Endothelial cell of umbilical vein (primary cell): ENCODE results near the gene CYP27A1. TPM values are rescaled to one million over a fixed set of nuclear protein-coding genes. Genes with fewer than 3 reads are reported as not detected.

ENCODE experiments used
- BruUV-seq: library from RNA; stranded (reverse); fragments of 400-500 nt; replicated peaks from 2 replicates; lab custom pipeline; 2021; lab: Mats Ljungman, UMichigan
- CTCF ChIA-PET: fragments of 300-600, 350-600 bp; sonication (Branson Sonifier 250); formaldehyde crosslinking; loops from one replicate; lab custom pipeline; 2021; ENCODE audit warnings: antibody characterized with exemption, inconsistent platforms; lab: Charles Lee
- POLR2A ChIA-PET: fragments of 300-600, 350-600 bp; sonication (Branson Sonifier 250); formaldehyde crosslinking; loops from one replicate; lab custom pipeline; 2021; ENCODE audit warnings: antibody characterized with exemption, inconsistent platforms; lab: Charles Lee
- DNase-seq: peaks from one replicate; pipeline ENCODE4 v3.0.0-alpha.2; 2011; ENCODE audit warnings: low read depth, low spot score
- FAIRE-seq: peaks from 2 replicates; lab custom pipeline; 2011; peaks lifted over from hg19 to GRCh38; lab: Jason Lieb, UNC
- H2AFZ ChIP-seq: 2 replicates; pipeline ENCODE4 v1.6.0; 2012; ENCODE audit warnings: low read depth, low read length, control low read depth, inconsistent platforms
- H3K27ac ChIP-seq: 2 replicates; pipeline ENCODE4 v1.5.1; 2011; ENCODE audit warnings: low read depth, mild to moderate bottlenecking, control low read depth, low read length, moderate library complexity; ENCODE audit not compliant: insufficient read depth
- H3K27me3 ChIP-seq, 2 experiments: 2 replicates each; pipeline versions ENCODE4 v1.6.0 to v1.6.1; 2011; ENCODE audit warnings: low read length in 2 of 2, mixed read lengths in 1 of 2; ENCODE audit not compliant: control insufficient read depth in 2 of 2, insufficient read depth in 2 of 2
- H3K36me3 ChIP-seq, 2 experiments: 2 replicates in 1 of 2; 3 replicates in 1 of 2; pipeline ENCODE4 v1.5.1; 2011; ENCODE audit warnings: low read length in 2 of 2, mild to moderate bottlenecking in 1 of 2, moderate library complexity in 1 of 2; ENCODE audit not compliant: control insufficient read depth in 2 of 2, insufficient read depth in 2 of 2; ENCODE audit errors: extremely low read depth in 1 of 2
- H3K4me1 ChIP-seq: 3 replicates; pipeline ENCODE4 v1.5.1; 2011; ENCODE audit warnings: mild to moderate bottlenecking, low read length; ENCODE audit not compliant: control insufficient read depth, insufficient read depth; ENCODE audit errors: extremely low read depth
- H3K4me2 ChIP-seq: 2 replicates; pipeline ENCODE4 v1.6.1; 2011; ENCODE audit warnings: low read length, control low read depth, mixed read lengths; ENCODE audit not compliant: insufficient read depth
- H3K4me3 ChIP-seq, 3 experiments: fragments of 200-600 bp in 1 of 3; sonication (generic), shearing (Covaris generic) in 1 of 3; replicated peaks in 1 of 3; 2 replicates each; pipeline ENCODE4 v1.5.1; 2011 to 2016; ENCODE audit warnings: control low read depth in 3 of 3, low read length in 3 of 3, mild to moderate bottlenecking in 2 of 3, inconsistent platforms in 1 of 3, low read depth in 1 of 3, moderate library complexity in 1 of 3; ENCODE audit not compliant: insufficient read depth in 1 of 3
- H3K79me2 ChIP-seq: 2 replicates; pipeline ENCODE4 v1.6.0; 2012; ENCODE audit warnings: low read length, inconsistent platforms; ENCODE audit not compliant: control insufficient read depth, insufficient read depth
- H3K9ac ChIP-seq: replicated peaks from 2 replicates; pipeline ENCODE3; 2011; ENCODE audit warnings: low read length, control low read depth; ENCODE audit not compliant: insufficient read depth; ENCODE audit errors: extremely low read depth
- H3K9me1 ChIP-seq: replicated peaks from 3 replicates; pipeline ENCODE4 v1.6.0; 2011; ENCODE audit warnings: mild to moderate bottlenecking, low read length; ENCODE audit not compliant: control insufficient read depth, insufficient read depth; ENCODE audit errors: extremely low read depth
- H3K9me3 ChIP-seq: replicated peaks from 2 replicates; pipeline ENCODE4 v1.5.1; 2012; ENCODE audit warnings: low read length, inconsistent platforms; ENCODE audit not compliant: control insufficient read depth, insufficient read depth
- H4K20me1 ChIP-seq: replicated peaks from 2 replicates; pipeline ENCODE3; 2011; ENCODE audit warnings: mild to moderate bottlenecking, low read length; ENCODE audit not compliant: control insufficient read depth, insufficient read depth; ENCODE audit errors: extremely low read depth
- CTCF ChIP-seq, 2 donors: IDR thresholded peaks; 1 replicate in 1 of 2; 2 replicates in 1 of 2; pipeline ENCODE4 v1.5.1; 2011; ENCODE audit warnings: low read length in 2 of 2, mild to moderate bottlenecking in 2 of 2, moderate library complexity in 2 of 2, control low read depth in 1 of 2, inconsistent platforms in 1 of 2, low read depth in 1 of 2; ENCODE audit not compliant: insufficient read depth in 1 of 2; ENCODE audit errors: extremely low read depth in 1 of 2
- EZH2 ChIP-seq: IDR thresholded peaks from 2 replicates; pipeline ENCODE4 v1.6.1; 2012; ENCODE audit warnings: borderline replicate concordance, low read depth, mild to moderate bottlenecking, moderate library complexity, low read length, inconsistent platforms; ENCODE audit not compliant: severe bottlenecking
- FOS ChIP-seq: IDR thresholded peaks from 2 replicates; pipeline ENCODE4 v1.6.1; 2011; ENCODE audit warnings: mild to moderate bottlenecking, low read length, moderate library complexity, borderline replicate concordance; ENCODE audit not compliant: insufficient read depth
- GATA2 ChIP-seq: IDR thresholded peaks from 2 replicates; pipeline ENCODE4 v1.7.0; 2011; ENCODE audit warnings: low read depth, mild to moderate bottlenecking, moderate library complexity, mixed read lengths, low read length; ENCODE audit not compliant: insufficient read length, insufficient read depth
- MYC ChIP-seq: IDR thresholded peaks from one replicate; pipeline ENCODE4 v1.6.1; 2011; ENCODE audit warnings: mild to moderate bottlenecking, low read depth, low read length
- POLR2A ChIP-seq: IDR thresholded peaks from 2 replicates; pipeline ENCODE4 v1.6.1; 2012; ENCODE audit warnings: low read depth, mild to moderate bottlenecking, control low read depth, low read length
- dilution Hi-C: fragments of 300-500 bp; cut with MboI; formaldehyde crosslinking; loops from one replicate; pipeline ENCODE4 v1.15.0; 2019; ENCODE audit warnings: low sequenced_read_pairs; ENCODE audit not compliant: extremely low pct_ligation_motif_present
- intact Hi-C: fragments of 100-400 bp; cut with micrococcal nuclease; formaldehyde crosslinking; loops from one replicate; pipeline ENCODE4 v1.10.0; 2022
- polyA plus RNA-seq, 4 experiments: library from polyadenylated mRNA; depleted of rRNA in 3 of 4; stranded (reverse) in 3 of 4; unstranded in 1 of 4; fragments of >200 nt; gene quantifications; 2 replicates each; pipeline versions ENCODE4 v1.2.1 to v1.2.3, GENCODE V29; 2011 to 2012; ENCODE audit warnings: missing spikeins in 1 of 4
- total RNA-seq: library from RNA; stranded (reverse); gene quantifications from 2 replicates; pipeline ENCODE4 v1.2.3, GENCODE V29; 2021

CYP27A1 gene
- total and polyA plus RNA-seq, 2 donors (not counting 3 experiments of a cell fraction or from before 2014, with no cell fraction given): 15.1 to 34.9 TPM

GRCh38 chr2:218859988-218860831 is 78.3 kb downstream of the CYP27A1 start:
- FAIRE-seq (no peak), DNase-seq (no peak)
- Histone ChIP-seq H2AFZ (no peak overlapping the region), H3K9me1 (no peaks in the 10 kb centered on the region), H3K27ac (no peak overlapping the region), H3K4me2 (no peak overlapping the region), H4K20me1 (no peaks in the 10 kb centered on the region), H3K79me2 (no peaks in the 10 kb centered on the region), H3K9ac (no peak overlapping the region), H3K36me3 (no peaks in the 10 kb centered on the region), H3K27me3 (peaks cover 60 to 63% of the 10 kb centered on the region in 2 experiments), H3K4me3 (no peak overlapping the region), H3K9me3 (no peaks in the 10 kb centered on the region), H3K4me1 (no peaks in the 10 kb centered on the region)
- POLR2A ChIA-PET: no interaction called here
- intact Hi-C loops (no loop called here), dilution Hi-C loops (no loop called here)
- BruUV-seq: no TSS peak
- CTCF ChIA-PET: interaction anchor here (0.6 to 1.5 kb wide), 5 partner anchors 12 to 398 kb away, joined by 3 to 12 read pairs (median 6); no protein-coding TSS in a partner anchor
- TF ChIP-seq FOS (no peak), EZH2 (peak; percentile 89), CTCF (IDR thresholded peaks at IDR 0.05; ENCODE audit: extremely low read depth in 1 of 2, insufficient read depth in 1 of 2, low read depth in 1 of 2, low read length in 2 of 2) (no peak), POLR2A (no peak), GATA2 (no peak), MYC (no peak)
